HepG2 (cell line): Measurements from ENCODE around the gene CCDC34. TPM values are rescaled to one million over a fixed set of nuclear protein-coding genes. Genes with fewer than 3 reads are reported as not detected.

Experiments
- BCL3 ChIP-seq: sonication (generic); formaldehyde crosslinking; IDR thresholded peaks from 2 replicates; pipeline ENCODE4 v1.5.1; 2020; ENCODE audit warnings: mild to moderate bottlenecking, missing genetic modification reagents, moderate library complexity
- EZH2 ChIP-seq: conservative IDR thresholded peaks from 2 replicates; pipeline ENCODE4 v1.6.1; 2012; ENCODE audit warnings: mild to moderate bottlenecking, low read depth, low read length, moderate library complexity
- FOXA3 ChIP-seq: IDR thresholded peaks from 2 replicates; pipeline ENCODE4 v1.6.1; 2016; ENCODE audit warnings: missing genetic modification reagents, missing compliant biosample characterization
- IRX3 ChIP-seq: sonication (generic); formaldehyde crosslinking; IDR thresholded peaks from 2 replicates; pipeline ENCODE4 v1.8.1; 2023; ENCODE audit warnings: mild to moderate bottlenecking, low read depth, missing genetic modification reagents, borderline replicate concordance
- KAT7 ChIP-seq: IDR thresholded peaks from 2 replicates; pipeline ENCODE4 v1.6.1; 2018; ENCODE audit warnings: borderline replicate concordance, missing compliant biosample characterization
- MLLT10 ChIP-seq: sonication (generic); formaldehyde crosslinking; IDR thresholded peaks from 2 replicates; pipeline ENCODE4 v1.4.0; 2020; ENCODE audit warnings: missing genetic modification reagents
- NKX3-1 ChIP-seq: sonication (generic); formaldehyde crosslinking; IDR thresholded peaks from 2 replicates; pipeline ENCODE4 v1.5.0; 2020; ENCODE audit warnings: missing genetic modification reagents
- RAD51 ChIP-seq: fragments of 450-650 bp; IDR thresholded peaks from 2 replicates; pipeline ENCODE4 v1.6.1; 2016; ENCODE audit warnings: borderline replicate concordance
- RBM22 ChIP-seq: fragments of 200-400 bp; formaldehyde crosslinking; optimal IDR thresholded peaks from 2 replicates; pipeline ENCODE3; 2017; ENCODE audit warnings: mild to moderate bottlenecking, low read length, moderate library complexity
- SOX13 ChIP-seq, 3 experiments: fragments of 450-650 bp in 1 of 3; sonication (generic) in 1 of 3; formaldehyde crosslinking in 1 of 3; IDR thresholded peaks in 2 of 3; conservative IDR thresholded peaks in 1 of 3; 2 replicates each; pipeline versions ENCODE4 v1.5.0 to v1.6.1; 2016 to 2020; ENCODE audit warnings: antibody characterized with exemption in 1 of 3, mild to moderate bottlenecking in 1 of 3, missing compliant biosample characterization in 1 of 3, missing genetic modification reagents in 1 of 3, moderate library complexity in 1 of 3
- ZBTB7A ChIP-seq: sonication (generic); formaldehyde crosslinking; IDR thresholded peaks from 2 replicates; pipeline ENCODE4 v1.8.0; 2022; ENCODE audit warnings: mild to moderate bottlenecking, missing genetic modification reagents
- ZHX1 ChIP-seq: sonication (generic); formaldehyde crosslinking; IDR thresholded peaks from 2 replicates; pipeline ENCODE4 v1.8.1; 2022; ENCODE audit warnings: low read depth, mild to moderate bottlenecking, missing genetic modification reagents
- ZMYM2 ChIP-seq: sonication (generic); formaldehyde crosslinking; IDR thresholded peaks from 2 replicates; pipeline ENCODE4 v1.8.0; 2022; ENCODE audit warnings: mild to moderate bottlenecking, missing genetic modification reagents
- ZNF205 ChIP-seq: IDR thresholded peaks from 2 replicates; pipeline ENCODE4 v1.6.1; 2018; ENCODE audit warnings: missing biosample characterization, missing genetic modification reagents
- ZNF230 ChIP-seq: sonication (generic); formaldehyde crosslinking; IDR thresholded peaks from 2 replicates; pipeline ENCODE4 v1.4.0; 2020; ENCODE audit warnings: mild to moderate bottlenecking, missing genetic modification reagents
- ZNF260 ChIP-seq: sonication (generic); formaldehyde crosslinking; IDR thresholded peaks from 2 replicates; pipeline ENCODE4 v1.4.0; 2020; ENCODE audit warnings: missing genetic modification reagents, low read depth, mild to moderate bottlenecking, borderline replicate concordance
- ZNF510 ChIP-seq: sonication (generic); formaldehyde crosslinking; IDR thresholded peaks from 2 replicates; pipeline ENCODE4 v1.4.0; 2020; ENCODE audit warnings: low read depth, mild to moderate bottlenecking, missing genetic modification reagents
- ZNF660 ChIP-seq: sonication (generic); formaldehyde crosslinking; IDR thresholded peaks from 2 replicates; pipeline ENCODE4 v1.5.1; 2020; ENCODE audit warnings: mild to moderate bottlenecking, low read depth, missing genetic modification reagents, borderline replicate concordance
- ZSCAN12 ChIP-seq: sonication (generic); formaldehyde crosslinking; IDR thresholded peaks from 2 replicates; pipeline ENCODE4 v1.9.0; 2021; ENCODE audit warnings: mild to moderate bottlenecking, missing genetic modification reagents
- polyA plus RNA-seq, 8 experiments: library from polyadenylated mRNA; depleted of rRNA in 3 of 8; stranded (reverse) in 7 of 8; unstranded in 1 of 8; fragments of >200 nt; fragmentation: Illumina TruSeq in 4 of 8; extraction: Trizol in 4 of 8; gene quantifications; 2 replicates each; pipeline versions ENCODE4 v1.2.1 to v1.2.3, GENCODE V29; 2011 to 2016; ENCODE audit warnings: low read depth in 4 of 8, missing spikeins in 1 of 8, mixed read lengths in 1 of 8; ENCODE audit not compliant: insufficient read depth in 1 of 8
- total RNA-seq, 5 experiments: library from RNA; depleted of rRNA; stranded (reverse); fragments of >200 nt; fragmentation: Illumina TruSeq; extraction: Trizol; gene quantifications; 2 replicates each; pipeline ENCODE4 v1.2.3, GENCODE V29; 2016; ENCODE audit warnings: low read depth in 1 of 5
- TF ChIP-seq, protein P1 (sequence below): sonication (generic); formaldehyde crosslinking; IDR thresholded peaks from 2 replicates; pipeline ENCODE4 v1.4.0; 2020; ENCODE audit warnings: missing genetic modification reagents, borderline replicate concordance
- TF ChIP-seq, protein P2 (sequence below): sonication (generic); formaldehyde crosslinking; IDR thresholded peaks from 2 replicates; pipeline ENCODE4 v1.9.0; 2021; ENCODE audit warnings: missing genetic modification reagents, mild to moderate bottlenecking, borderline replicate concordance
- TF ChIP-seq, protein P3 (sequence below): IDR thresholded peaks from 2 replicates; pipeline ENCODE4 v1.6.1; 2016; ENCODE audit warnings: missing genetic modification reagents, missing compliant biosample characterization

CCDC34 gene
- total and polyA plus RNA-seq, 2 of the 13 experiments (the other 11 are each of a cell fraction or from before 2014, with no cell fraction given) = 7.6 to 34.3 TPM

DNA sequence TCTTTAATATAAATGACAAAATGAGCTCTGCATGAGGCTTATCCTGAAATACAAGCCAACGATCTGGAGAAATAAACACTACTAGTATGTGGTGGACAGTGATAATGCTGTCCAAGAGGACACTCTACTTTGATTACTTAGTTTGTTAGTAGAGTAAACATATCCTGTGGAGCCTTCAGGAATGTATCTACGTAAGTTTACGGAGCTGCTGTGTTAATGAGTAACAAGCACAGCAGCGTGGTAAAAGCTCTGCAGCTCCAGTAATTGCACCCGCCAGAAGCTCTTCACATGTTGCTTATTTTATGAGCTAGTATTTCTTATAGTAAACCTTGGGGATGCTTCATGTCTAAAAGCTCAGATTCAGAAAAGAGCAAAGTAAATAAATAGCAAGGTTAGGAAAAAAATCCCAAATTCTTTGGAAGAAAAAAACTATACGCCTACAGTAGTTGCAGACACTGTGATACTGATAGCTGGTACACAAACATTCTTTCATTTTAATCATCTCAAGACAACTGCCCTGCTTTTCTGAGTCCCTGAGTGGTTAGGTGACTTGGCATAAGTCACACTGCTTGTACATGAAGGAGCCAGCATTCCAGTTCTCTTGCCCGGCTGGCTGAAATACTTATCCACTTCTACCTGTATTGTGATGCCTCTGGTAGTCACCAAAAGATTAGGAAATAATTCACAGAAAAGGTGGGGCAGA lies 32.7 kb upstream of the CCDC34 start (continued):
- no peak for TF ChIP-seq RBM22
- peak; percentile 89 for TF ChIP-seq FOXA3 (CRISPR knock-in tag)
- no peak for TF ChIP-seq ZHX1
- no peak for TF ChIP-seq MLLT10 (CRISPR knock-in tag)
- no peak for TF ChIP-seq RAD51
- TF ChIP-seq, protein P1, sequence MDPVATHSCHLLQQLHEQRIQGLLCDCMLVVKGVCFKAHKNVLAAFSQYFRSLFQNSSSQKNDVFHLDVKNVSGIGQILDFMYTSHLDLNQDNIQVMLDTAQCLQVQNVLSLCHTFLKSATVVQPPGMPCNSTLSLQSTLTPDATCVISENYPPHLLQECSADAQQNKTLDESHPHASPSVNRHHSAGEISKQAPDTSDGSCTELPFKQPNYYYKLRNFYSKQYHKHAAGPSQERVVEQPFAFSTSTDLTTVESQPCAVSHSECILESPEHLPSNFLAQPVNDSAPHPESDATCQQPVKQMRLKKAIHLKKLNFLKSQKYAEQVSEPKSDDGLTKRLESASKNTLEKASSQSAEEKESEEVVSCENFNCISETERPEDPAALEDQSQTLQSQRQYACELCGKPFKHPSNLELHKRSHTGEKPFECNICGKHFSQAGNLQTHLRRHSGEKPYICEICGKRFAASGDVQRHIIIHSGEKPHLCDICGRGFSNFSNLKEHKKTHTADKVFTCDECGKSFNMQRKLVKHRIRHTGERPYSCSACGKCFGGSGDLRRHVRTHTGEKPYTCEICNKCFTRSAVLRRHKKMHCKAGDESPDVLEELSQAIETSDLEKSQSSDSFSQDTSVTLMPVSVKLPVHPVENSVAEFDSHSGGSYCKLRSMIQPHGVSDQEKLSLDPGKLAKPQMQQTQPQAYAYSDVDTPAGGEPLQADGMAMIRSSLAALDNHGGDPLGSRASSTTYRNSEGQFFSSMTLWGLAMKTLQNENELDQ (CRISPR knock-in tag) = no peak
- TF ChIP-seq NKX3-1 (CRISPR knock-in tag) = no peak
- no peak for TF ChIP-seq BCL3 (CRISPR knock-in tag)
- no peak for TF ChIP-seq ZBTB7A (CRISPR knock-in tag)
- no peak for TF ChIP-seq EZH2
- TF ChIP-seq, protein P2, sequence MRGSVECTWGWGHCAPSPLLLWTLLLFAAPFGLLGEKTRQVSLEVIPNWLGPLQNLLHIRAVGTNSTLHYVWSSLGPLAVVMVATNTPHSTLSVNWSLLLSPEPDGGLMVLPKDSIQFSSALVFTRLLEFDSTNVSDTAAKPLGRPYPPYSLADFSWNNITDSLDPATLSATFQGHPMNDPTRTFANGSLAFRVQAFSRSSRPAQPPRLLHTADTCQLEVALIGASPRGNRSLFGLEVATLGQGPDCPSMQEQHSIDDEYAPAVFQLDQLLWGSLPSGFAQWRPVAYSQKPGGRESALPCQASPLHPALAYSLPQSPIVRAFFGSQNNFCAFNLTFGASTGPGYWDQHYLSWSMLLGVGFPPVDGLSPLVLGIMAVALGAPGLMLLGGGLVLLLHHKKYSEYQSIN (CRISPR knock-in tag) = no peak
- no peak for TF ChIP-seq ZNF230 (CRISPR knock-in tag)
- TF ChIP-seq, protein P3, sequence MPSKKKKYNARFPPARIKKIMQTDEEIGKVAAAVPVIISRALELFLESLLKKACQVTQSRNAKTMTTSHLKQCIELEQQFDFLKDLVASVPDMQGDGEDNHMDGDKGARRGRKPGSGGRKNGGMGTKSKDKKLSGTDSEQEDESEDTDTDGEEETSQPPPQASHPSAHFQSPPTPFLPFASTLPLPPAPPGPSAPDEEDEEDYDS (CRISPR knock-in tag) = peak; percentile 10; the same call in 1 of the 2 replicates
- no peak for TF ChIP-seq ZNF205
- no peak for TF ChIP-seq IRX3 (CRISPR knock-in tag)
- no peak for TF ChIP-seq ZNF260 (CRISPR knock-in tag)
- no peak for TF ChIP-seq ZSCAN12
- no peak for TF ChIP-seq ZNF660 (CRISPR knock-in tag)
- TF ChIP-seq KAT7 (CRISPR knock-in tag) = 0 out of 2 replicates have a peak, but pooled peaks have one; percentile 35
- no peak for TF ChIP-seq ZNF510 (CRISPR knock-in tag)
- TF ChIP-seq SOX13 (IDR thresholded peaks at IDR 0.05) = no peak
- TF ChIP-seq SOX13 (CRISPR knock-in tag; conservative IDR thresholded peaks at IDR 0.05 in 1 of 2, IDR thresholded peaks at IDR 0.05 in 1 of 2) = peak in 1 of 2 experiments; percentile 77; a peak in 1 of 4 replicates
- no peak for TF ChIP-seq ZMYM2
